ENCODE measurements around the gene ITGA11.

ITGA11 gene

DNA sequence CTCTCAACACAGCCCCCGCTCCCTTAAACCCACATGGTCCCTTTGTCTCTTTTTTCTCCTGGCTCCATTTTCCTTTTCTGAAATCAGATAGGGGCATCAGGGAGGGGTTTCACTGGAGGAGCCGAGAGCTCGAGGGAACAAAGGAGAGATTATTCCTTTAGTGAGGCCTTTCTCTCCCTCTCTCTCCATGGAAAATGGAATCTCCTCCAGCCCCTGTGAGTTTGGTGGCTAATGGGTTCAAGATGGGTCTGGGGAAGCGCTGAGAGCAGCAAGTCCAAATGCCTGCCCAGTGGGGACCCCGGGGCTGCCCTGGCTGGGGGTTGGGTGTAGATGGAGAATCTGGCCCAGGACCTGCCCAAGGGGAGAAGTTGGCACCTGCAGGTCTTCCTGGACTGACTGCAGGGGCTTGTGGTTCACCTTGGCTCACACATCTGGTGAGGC, 56.8 kb downstream of the ITGA11 start:
- no peak for DNase-seq (ENCODE audit: low read depth in 2 of 2)

DNA sequence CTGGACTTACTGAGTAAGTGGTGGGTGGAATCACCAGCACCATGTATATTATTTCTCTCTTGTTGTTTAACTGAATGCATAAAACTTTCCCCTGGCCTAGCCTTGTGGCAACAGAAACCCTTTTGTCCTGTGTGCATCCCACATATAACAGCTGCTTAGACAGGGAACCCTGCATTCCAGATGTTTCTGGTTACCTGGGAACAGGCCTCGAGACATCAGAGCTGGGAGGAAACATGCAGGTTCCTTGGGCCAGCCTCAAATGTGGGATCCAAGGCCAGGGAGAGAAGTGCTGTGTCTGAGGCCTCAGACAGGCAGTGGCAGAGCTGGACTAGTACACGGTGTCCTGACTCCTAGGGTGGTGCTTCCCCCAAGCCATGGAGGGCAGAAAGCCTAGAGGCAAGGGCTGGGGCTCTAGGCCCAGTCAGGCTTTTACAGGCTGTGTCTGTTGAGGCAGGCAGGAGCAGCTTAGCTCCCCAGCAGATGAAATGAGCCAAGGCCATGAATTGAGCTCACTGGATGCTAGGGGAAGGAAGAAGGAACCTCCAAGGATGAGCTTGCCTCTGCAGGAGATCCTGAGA, 57.7 kb downstream of the ITGA11 start:
- no peak for DNase-seq (ENCODE audit: low read depth in 2 of 2)

DNA sequence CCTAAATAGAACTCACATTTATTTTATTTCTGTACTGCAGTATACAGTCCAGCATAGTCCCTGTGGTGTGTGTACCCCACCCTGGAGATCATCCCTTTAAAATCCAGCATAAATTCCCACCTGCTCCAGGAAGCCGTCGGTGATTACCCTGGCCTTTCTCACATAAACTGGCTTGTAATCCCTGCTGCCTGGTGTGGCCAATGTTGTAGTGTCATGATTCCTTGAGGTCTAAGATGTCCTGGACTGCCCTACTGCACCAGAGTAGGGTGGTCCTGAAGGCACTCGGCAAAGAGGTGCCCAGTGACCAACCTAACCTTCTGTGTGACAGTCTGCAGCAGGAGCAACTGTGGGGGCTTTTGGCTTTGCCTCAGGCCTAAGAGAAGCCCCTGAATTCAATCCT, 58.9 kb downstream of the ITGA11 start:
- no peak for DNase-seq (ENCODE audit: low read depth in 2 of 2)

DNA sequence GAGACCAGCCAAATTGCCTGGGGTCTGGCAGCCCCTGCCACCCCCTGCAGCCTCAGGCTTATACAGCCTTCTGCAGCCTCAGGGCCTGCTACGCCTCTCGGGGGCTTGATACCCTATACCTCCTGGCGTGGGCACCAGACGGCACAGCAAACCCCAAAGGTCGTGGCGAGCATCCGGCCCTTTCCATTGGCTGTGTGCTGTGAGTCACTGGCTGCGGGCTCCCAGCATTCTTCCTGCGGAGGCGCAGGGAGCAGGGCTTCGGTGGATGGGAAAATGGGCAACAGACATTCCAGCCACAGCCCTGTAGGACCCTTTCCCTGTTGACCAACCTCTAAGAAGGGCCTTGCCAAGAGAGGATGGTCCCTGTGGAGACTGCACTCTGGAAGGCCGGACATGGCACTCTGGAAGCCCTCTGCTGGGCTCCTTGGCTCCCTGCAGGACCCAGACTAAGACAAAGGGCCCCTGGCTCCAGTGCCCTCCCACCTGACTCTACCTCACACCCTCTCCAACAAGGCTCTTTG, 59.6 kb downstream of the ITGA11 start:
- no peak for DNase-seq (ENCODE audit: low read depth in 2 of 2)

DNA sequence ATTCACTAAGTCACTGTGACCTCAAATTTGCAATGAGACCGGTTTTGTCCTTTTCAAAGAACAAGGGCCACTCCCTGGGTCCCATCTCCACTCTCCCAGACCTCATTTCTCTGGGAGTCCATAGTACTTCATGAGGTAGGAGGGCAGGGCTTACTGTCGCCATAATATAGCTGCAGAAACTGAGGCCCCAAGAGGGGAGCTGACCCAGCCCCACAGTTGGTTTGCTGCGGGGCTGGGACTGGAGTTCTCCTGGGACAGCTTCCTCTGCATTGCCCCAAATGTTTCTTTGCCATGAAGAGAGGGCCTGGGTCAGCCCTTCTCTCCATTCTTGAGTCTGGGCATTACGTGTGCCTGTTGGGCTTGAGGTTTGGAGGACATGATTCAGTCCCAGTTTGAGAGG, 60.1 kb downstream of the ITGA11 start:
- DNase-seq (ENCODE audit: low read depth in 2 of 2), result no peak

DNA sequence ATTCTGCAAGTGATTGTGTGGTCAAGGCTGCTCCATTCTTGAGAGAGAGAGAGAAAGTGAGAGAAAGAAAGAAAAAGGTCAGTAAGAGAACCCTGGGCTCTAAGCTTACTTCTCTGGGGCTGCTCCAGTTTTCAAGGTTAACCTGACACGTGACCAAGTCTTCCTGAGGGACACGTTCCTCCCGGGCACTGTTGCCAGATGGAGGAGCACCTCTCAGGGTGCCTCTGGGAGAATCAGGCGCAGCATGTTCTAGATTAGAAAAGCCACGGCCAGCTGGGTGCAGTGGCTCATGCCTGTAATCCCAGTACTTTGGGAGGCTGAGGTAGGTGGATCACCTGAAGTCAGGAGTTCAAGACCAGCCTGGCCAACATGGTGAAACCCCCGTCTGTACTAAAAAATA, 60.8 kb downstream of the ITGA11 start:
- no peak for DNase-seq (ENCODE audit: low read depth in 2 of 2)

DNA sequence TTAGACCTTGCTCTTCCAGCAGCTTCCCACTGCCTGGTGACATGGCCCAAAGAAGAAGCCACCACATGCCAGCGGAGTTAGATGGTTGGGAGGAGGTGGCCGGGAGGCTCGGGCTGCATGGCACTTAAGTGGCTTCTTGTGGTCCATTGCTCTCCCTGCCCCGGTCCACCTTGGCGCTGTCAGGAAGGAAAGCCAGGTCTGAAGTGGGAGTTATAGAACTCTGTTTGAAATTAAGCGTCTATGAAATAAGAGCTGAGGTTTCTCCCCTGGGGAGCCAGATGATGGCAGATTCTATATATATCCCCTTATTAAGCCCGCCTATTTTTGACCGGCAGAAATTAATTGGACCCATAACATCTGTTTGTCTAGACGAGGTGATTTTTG, 61.2 kb downstream of the ITGA11 start:
- no peak for DNase-seq (ENCODE audit: low read depth in 2 of 2)

DNA sequence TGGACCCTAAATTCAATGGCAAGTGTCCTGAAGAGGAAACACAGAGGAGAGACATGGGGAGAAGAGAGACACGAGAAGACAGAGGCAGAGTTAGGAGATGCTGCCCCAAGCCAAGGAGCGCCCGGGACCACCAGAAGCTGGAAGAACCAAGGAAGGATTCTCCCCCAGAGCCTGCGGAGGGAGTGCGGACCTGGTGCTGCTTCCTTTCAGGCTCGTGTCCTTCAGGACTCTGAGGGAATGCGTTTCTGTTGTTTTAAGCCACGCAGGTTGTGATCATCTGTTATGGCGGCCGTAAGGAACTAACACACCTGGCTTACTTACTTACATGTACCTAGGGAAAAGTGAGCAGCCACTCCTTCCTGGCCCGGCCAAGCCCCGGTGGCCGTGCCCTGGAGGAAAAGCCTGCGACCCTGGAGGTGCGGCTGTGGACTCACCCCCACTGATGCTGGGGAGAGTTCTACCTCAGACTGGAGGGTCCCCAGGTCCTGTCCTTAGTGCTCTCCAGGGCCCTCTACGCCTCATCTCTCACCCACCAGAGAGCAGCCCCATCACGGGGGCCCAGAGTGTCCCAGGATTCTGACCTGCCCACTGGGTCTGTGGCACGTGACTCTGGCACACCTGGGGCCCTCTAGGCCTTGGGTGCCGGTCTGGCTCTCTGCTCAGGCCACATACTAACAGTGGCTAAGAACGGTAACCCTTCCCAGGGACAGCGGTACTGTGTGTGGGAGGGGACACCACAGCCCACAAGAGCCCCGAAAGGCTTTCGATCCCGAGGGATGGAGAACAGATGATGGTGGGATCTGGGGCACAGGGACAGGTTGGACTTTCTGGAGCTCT, 61.8 kb downstream of the ITGA11 start:
- DNase-seq (ENCODE audit: low read depth in 2 of 2), result no peak

DNA sequence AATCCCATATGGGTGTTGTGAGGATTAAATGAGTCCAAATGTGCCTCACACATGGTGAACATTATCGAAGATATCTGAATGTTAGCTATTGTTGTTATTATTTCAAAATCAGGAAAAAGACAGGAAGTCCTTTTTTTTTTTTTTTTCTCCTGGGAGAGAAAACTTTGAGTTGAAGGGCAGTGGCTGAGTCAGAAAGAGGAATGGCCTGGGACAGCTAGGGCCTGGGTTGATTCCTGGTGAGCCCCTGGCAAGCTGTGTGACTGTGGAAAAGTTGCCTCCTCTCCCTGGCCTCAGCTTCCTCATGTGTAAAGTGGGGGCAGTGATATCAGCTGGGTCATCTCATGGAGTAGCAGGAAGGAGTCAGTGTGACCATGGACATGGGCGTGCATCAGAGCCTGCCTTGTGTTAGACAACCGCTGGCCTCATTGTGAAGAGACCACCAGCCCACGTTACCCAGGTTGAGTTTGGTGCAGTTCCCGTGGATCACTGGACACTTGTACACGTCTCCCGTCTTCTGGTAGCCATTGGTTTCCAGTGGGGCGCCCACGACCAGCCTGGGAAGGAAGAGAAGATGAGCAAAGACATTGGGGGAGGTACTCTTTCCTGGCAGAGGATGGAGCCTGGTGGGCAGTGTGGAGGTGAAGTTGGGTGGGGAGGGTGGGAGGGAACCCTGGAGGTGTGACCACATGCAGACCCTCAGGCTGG, 63.1 kb downstream of the ITGA11 start:
- no peak for DNase-seq (ENCODE audit: low read depth in 2 of 2)

DNA sequence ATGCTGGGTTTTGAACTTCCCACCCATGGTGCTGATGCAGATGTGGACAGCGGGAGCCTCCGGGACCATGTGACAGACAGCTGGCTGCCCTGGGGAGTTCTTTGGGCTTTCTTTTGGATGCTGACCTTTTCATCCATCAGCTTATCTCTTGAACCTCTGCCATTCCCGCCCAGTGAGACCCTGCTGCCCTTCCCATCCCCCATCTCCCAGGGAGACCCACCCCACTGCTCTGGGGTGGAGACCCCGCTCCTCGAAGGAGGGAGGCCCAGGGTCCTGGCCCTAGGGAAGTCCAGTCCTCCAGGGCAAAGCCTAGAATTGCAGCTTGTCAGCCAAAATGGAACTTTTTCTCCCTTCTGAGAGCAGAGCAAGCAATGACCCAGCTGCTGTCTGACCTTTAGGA, 64.0 kb downstream of the ITGA11 start:
- no peak for DNase-seq (ENCODE audit: low read depth in 2 of 2)

DNA sequence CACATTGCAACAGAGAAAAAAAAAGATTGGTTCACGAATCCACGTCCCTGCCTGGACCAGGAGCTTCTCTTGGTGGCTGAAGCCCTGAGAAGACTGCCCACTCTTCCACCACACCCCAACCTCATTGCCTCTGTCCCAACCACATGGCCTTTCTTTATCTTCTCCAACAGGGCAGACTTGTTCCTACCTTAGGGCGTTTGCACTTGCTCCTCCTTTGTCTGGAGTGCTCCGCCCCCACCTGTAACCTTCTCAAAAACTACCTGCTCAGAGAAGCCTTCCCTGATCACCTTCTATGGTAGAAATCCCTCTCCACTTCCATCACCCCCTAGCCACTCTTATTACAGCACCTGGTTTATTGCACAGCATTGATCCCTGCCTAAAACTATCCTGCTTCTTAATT, 64.7 kb downstream of the ITGA11 start:
- DNase-seq (ENCODE audit: low read depth in 2 of 2), result no peak

DNA sequence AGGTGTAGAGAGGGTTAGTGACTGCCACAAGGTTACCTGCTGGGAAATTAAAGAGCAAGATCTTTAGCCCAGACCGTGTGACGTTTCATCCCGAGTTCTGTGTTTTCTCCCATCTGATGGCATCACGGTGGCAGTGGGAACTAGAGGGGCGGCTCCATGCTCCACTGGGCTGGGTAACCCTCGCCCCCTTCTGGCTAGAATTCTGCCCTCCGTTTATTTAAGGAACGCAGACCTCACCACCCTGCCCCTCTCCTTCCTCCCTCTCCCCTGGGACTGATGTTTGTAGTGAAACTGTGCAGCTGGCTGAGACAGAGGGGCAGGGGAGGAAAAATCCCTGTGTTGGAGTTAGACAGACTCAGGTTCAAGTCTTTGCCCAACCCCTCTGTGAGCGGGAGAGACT, 65.6 kb downstream of the ITGA11 start:
- no peak for DNase-seq (ENCODE audit: low read depth in 2 of 2)

DNA sequence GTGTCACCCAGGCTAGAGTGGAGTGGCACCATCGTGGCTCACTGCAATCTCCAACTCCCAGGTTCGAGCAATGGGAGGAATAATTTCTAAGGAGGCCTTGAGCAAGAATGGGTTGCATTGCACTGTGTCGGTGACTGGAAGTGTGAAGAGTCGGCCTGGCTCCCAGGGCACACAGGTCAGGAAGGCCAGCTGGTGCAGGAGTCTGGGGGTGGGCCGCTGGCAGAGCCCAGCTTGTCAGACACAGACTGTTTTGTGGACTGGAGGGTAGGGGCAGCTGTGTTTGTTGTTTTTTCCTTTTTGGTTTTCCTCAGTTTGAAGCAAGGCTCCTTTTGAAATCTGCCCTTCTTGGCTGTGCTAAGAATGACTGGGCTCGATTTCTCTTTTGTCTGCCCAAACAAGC, 66.2 kb downstream of the ITGA11 start:
- no peak for DNase-seq (ENCODE audit: low read depth in 2 of 2)

DNA sequence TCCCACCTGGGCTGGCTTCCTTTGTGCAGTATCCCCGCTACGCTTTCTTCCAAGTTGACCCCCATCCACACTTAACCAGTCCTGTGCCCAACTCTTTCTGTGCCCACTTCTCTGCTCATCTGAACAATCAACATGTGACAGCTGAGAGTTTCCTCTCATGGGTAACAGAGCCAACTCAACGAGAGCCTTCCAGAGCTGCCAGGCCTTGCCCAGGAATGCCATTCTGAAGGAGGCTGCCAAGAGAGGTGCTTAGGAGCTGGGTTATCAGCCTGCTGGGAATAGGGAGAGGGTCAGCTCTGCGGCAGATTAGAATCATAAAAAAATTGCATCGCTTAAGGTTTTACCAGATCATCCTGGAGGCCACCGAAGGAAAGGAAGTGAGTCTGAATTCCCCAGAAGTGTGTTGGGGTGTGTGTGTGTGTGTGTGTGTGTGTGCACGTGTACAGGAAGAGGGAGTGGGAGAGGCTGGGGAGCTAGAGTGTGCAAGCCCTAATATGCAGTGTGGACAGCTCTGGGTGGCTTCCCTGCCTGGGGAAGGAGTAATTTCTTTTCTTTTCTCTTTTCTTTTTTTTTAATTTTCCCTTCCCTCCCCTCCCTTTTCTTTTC, 66.7 kb downstream of the ITGA11 start:
- DNase-seq (ENCODE audit: low read depth in 2 of 2), result no peak

DNA sequence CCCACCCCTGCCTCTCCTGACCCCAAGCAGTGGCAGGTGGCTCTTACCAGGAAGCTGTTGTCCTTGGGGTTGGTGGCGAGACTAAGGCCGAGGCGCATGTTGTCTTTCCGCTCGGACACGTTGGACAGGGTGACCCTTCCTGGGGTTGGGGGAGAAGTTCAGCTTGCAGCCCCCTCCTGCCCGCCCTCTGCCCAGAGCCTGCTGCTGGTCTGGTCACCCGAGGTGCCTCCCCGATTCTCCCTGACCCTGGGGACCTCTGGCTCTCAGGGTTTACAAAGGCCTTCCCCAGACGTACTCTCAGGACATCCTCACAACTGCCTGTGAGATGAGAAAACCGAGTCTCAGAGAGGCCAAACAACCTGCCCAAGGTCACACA, 67.3 kb downstream of the ITGA11 start:
- DNase-seq (ENCODE audit: low read depth in 2 of 2), result no peak

DNA sequence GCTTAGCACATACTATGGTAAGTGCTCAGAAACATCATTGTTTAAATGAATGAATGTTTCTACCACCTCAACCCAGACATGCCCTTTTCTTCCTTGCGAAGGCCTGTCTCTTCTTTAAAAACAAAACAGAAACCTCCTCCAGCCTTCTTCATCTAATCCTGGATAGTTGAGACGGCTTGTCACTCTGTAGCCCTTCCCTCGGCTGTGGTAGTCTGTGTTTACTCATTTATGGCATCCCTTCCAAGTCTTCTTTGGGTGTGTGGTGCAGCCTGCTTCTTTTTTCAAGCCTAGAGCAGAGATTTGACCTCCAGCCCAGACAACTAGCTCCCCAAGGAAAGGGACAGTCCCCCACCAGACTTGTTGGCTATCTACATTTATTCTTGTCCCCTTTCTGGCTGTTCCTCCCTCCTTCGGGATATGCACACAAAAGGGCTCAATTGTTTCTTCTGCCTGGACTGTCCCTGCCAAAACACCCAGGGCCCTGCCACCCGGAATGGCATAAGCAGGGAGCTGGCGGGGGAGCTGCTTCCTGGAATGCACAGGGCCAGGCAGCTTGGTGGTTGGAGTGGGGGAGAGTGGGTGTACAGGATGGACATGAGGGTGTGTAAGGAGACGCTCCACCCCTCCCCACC, 67.8 kb downstream of the ITGA11 start:
- no peak for DNase-seq (ENCODE audit: low read depth in 2 of 2)

DNA sequence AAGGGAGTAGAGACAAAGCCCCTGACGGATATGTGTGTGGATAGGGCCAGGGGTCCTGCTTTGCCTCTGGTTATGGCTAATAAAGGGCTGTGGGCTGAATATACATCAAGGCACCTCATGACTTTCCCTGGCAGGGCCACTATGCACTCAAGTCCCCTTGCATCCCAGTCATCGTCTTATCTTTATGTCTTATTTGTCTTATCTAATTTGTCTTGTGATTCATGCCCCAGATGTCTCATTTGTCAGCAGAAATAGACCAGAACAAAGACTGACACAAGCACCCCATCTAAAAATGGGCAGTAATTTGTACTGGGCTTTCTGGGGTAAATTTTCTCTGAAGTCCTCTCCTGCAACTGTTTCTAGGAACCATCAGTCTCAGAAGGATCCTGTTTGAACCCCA, 68.6 kb downstream of the ITGA11 start:
- no peak for DNase-seq (ENCODE audit: low read depth in 2 of 2)

DNA sequence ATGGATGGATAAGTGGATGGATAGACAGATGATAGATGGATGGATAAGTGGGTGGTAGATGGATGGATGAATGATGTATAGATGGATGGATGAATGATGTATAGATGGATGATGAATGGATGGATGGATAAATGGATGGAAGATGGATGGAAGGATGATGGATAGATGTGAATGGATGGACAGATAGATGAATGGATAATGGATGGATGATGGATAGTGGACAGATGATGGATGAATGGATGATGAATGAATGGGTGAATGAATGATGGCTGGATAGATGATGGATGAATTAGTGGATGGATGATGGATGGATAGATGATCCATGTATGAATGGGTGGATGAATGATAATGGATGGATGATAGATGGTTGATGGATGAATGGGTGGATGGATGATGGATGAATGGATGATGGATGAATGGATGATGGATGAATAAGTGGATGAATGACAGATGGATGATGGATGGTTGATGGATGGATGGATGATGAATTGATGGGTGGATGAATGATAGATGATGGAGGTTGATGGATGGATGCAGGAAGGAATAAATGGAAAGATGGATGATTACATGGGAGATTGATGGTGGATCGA, 69.3 kb downstream of the ITGA11 start:
- DNase-seq (ENCODE audit: low read depth in 2 of 2), result no peak

DNA sequence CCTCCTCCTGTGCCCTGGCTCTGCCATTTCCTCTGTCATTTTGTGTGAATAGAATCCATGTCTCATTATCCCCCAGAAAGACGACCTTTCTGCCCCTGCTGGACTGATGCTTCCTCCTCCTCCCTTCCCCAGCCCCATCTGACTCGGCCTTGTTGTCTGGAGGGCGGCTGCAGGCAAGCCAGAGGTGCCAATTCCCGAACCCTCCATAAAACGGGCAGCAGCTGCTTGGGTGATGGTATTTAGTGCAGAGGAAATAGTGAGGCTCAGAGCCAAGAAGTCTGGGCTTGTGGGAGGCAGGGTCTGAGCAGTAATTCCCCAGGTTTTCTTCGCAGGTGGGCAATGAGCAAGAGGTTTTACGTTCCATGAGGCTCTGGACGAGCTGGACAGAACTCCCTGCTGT, 71.2 kb downstream of the ITGA11 start:
- DNase-seq (ENCODE audit: low read depth in 2 of 2), result no peak

DNA sequence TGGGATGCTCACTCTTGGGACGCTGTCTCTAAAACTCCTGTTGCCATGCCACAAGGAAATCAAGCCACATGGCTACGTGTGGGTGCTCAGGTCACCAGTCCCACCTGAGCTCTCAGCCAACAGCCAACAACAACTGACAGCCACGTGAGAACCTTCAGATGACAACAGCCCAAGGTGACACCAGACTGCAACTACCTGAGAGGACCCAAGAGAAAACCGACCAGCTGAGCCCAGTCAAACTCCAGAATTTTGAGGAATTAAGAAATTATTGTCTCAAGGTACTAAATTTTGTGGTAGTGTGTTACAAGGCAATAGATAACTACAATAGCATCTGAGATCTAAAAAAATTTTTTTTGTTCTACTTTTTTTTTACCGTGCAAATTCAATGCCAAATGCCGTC, 75.2 kb downstream of the ITGA11 start:
- no peak for DNase-seq (ENCODE audit: low read depth in 2 of 2)

DNA sequence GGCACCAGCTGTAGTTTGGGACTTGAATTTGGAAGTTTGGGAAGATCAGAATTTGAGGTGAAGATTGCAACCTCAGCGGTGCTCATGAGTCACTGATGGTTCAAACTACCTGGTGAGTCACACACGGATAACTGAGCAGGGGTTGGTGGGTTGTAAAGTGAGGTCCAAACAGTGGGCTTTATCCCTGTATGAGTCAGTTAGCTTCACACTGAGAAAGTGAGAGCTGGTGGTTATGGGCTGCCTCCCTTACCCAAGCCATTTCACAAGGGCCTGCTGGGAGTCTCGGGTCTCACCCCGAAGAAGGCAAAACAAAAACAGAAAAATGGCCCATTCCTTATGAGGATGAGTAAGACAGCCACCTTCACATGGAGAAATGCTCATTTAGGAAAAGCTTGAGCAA, 77.0 kb downstream of the ITGA11 start:
- no peak for DNase-seq (ENCODE audit: low read depth in 2 of 2)

DNA sequence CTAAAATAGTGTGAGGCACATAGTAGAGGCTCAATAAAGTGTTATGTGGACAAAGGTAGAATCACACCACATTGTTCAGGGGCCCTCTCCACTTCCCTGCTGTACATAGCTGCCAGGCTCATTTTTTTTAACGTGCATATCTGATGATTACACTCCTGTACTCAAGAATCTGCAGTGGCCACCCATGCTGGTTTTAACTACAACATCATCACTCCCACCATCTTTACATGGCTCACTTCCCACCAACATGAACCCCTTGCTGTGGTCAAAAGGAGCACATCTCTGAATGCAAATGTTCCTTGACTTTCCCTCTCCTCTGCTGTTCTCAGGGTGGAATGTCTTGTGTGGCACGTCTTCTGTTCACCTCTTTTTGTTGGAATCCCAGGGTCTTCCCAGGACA, 77.7 kb downstream of the ITGA11 start:
- no peak for DNase-seq (ENCODE audit: low read depth in 2 of 2)
